GM18951 (cell line): ENCODE measurements around the gene NUDT13.

Experiments
- POLR2A ChIP-seq: IDR thresholded peaks from 4 replicates; pipeline ENCODE4 v1.6.1; 2011; ENCODE audit warnings: mild to moderate bottlenecking; ENCODE audit not compliant: insufficient read length, insufficient read depth; ENCODE audit errors: extremely low read depth
- in situ Hi-C: fragments of 300-500 bp; cut with MboI; formaldehyde crosslinking; loops from one replicate; pipeline ENCODE4 v1.12.0; 2022; ENCODE audit warnings: low sequenced_read_pairs, mixed read lengths, inconsistent platforms; ENCODE audit not compliant: unreplicated experiment

NUDT13 gene

DNA sequence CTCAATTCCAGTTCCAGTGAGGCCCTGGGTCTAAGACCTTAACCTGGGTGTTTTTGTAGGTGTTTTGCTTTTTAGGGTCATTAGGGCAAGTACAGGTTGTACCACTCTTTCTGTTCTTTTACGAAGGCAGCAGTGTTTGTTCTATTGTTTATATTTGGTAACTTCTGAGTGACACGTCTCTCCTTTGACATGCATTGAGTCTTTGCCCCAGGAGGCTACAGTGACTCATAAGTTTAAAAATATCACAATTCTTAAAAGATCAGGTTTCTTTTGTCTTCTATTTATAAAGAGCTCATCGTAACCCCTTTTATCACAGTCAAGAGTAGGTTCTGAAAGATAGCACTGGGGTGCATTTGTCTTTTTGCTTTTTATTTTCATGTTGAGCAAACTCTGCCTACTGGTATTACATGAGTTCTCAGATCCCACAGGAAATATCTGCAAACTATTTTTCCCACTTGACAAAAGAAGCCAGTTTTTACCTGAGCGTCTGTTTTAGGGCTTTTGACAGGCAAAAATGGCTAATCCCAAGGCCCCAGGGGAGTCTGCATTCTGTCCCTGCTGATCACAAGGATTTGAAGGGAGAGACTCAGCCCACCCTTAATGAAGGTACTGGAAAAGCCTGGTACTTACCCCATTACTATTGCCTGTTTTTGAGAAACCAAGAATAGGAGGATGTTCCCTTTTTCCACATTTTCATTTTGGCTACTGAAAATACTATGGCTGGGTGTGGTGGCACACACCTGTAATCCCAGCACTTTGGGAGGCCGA, 7.9 kb downstream of the NUDT13 start:
- in situ Hi-C loops: no loop called here
- TF ChIP-seq POLR2A: no peak

DNA sequence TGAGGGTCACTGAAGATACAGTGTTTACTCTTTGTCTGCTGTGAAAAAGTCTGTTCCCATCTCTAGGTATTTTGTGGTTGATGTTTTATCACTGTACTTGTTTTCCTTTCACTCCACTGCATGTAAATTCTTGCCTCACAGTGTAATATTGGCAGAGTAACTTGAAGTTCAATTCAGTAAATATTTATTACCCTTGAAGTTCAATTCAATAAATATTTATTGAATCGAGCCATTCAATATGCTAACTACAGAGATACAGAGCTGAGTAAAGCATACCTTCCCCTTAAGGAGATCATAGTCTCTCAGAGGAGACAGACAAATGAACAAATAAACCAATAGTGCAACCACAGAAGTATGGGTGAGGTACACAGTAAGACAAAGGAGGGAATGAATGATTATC, 9.2 kb downstream of the NUDT13 start:
- in situ Hi-C loops: no loop called here
- no peak for TF ChIP-seq POLR2A

DNA sequence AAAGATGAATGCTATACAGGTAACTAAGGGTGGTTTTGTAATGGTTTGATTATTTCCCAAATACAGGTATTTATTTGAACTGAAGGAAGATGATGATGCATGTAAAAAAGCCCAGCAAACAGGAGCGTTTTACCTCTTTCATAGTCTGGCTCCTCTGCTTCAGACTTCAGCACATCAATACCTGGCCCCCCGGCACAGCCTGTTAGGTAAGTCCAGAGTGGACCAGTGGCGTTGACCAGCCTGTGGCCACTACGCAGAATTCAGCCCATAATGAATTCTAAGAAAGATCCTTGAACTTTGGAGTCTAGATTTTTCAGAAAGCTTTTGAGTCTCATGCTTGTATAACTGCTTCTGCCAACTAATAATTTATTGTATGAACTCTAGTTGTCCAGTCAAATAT, 9.7 kb downstream of the NUDT13 start:
- TF ChIP-seq POLR2A: no peak
- in situ Hi-C loops: no loop called here

DNA sequence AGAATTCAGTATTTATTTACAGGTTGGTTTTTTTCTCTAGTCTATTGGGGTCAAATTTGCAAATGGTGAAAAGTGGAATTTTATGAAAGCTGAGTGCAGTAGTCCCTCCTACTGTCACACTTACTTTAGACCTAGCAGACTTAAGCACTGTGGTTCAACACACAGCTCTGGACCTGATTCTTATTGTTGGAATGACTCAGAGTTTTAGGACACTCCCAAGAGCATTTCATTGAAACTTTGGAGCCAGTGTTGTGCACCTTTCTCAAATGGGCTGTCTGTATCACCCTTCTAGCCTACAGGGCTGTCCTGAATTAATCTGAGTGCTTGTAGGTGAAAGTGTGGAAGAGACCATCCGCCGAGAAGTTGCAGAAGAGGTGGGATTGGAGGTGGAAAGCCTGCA, 16.1 kb downstream of the NUDT13 start:
- no peak for TF ChIP-seq POLR2A
- in situ Hi-C loops: no loop called here

DNA sequence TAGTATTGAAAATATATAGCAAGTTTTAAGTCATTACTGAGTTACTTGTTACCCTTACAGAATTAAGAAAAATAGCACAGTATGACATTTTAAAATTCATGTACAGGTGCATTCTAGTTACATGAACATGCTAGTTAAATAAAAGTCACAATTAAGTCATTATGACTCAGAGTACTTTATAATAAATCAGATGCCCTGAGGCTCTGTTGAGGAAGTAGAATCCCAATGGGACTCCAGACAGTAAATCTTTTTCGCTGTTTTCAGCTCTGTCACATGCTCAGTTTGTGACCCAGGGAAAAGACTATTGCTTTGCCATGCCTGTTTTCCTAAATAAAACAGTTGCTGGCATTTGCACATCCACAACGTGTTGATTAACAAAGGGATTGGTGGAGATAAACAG, 21.0 kb downstream of the NUDT13 start:
- in situ Hi-C loops: no loop called here
- TF ChIP-seq POLR2A: no peak

DNA sequence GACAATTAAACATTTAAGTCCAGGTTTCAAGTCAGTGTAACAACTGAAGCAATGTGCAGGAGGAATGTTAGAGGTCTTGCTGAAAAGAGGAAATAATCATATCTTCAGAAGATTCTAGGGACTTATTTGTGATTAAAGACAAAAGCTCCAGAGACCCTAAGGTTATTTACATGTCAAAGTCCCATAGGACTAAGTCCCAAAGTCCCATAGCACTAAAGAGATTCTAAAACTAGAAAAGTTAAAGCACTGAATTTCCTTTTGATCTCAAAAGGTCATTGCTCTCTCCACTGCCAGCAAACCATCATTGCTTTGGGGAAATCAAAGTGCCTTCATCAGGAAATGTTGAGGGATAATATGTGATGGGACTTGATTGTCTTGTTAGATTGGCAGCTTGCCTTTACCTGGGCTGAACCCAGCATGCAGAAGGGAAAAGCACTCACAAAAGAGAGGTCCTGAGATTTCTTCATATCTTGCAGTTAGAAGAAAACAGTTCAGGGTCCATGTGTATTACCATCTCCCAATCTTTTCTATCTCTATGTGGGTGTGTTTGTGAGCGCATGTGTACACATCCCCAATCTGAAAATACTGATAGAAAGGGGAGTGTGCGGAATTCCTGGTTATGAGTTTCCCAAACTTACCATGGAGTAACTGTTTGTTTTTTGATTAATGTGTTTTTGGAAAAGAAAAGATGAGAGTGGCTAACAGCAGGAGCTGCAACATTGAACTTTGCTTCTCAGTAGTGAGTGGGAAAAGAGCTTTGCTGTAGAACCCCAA, 21.8 kb downstream of the NUDT13 start:
- TF ChIP-seq POLR2A: no peak
- in situ Hi-C loops: no loop called here

DNA sequence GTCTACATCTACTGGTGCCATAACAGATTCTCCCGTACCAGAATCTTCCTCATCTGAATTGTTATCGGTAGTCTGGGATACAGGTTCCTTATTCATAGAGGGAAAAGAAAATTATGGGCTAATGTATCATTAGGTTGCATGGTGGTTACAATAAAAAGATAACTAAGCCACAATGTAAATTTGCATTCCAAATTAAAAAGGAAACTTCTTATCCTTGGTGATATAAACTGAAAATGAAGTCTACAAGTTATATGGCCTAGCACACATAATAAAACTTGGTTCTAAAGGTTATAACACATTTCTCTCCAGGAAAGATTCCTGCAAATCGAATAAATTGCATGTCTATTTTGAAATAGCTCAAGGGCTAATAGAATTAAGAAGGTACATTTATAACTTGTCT, 24.5 kb downstream of the NUDT13 start:
- in situ Hi-C loops: no loop called here

DNA sequence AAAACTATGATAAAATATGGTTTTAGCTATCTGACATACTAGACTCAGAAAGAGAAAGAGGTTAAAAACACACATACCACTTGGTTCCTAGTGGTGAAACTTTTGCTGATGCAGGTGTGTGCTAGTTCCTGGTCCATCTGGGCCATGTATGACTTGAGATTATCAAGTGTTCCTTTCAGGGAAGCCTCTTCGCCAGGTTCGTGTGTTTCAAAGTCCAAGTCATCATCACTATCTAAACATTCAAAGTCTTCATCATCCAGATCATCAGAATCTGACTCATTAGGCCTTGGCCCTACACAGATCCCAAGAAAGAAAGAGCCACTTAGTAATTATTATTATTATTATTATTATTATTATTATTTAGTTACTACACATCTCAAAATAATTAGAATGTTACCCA, 26.4 kb downstream of the NUDT13 start:
- no peak for TF ChIP-seq POLR2A
- in situ Hi-C loops: no loop called here

More for the DNA sequence above, 24.5 kb downstream of the NUDT13 start:
- no peak for TF ChIP-seq POLR2A

DNA sequence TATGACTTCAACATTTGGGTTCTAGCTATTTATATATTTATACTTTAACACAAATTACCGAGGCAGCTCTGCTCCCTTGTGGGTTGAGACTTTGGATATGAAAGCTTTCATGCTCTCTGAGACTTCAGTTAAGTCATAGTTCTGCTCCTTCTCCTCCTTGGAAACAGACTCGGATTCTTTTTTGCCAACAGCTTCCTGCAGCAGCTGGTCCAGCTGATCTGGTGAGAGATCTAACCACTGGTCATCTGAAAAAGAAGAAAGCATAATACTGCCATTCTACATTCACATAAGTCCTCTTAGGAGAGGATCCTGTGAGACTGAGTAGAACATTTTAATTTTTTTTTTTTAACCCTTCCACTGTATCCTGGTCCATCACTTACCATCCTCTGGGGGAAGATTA, 29.0 kb downstream of the NUDT13 start:
- no peak for TF ChIP-seq POLR2A
- in situ Hi-C loops: no loop called here

DNA sequence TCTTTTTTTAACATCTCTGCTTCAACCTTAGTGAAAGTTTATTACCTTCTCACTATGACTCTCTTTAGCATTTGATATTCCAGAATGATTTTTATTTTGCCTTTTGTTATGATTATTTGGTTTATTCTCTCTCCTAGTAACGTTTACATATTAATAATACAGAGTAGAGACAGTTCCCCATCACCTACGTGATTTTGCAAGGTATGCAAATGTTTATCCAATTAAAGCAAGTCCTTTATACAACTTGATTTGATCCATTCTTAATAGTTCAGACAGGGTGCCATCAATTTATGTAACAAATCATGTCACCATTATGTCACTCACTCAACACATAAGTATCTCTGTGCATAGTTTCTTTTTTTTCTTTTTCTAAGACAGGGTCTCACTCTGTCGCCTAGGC, 31.3 kb downstream of the NUDT13 start:
- in situ Hi-C loops: no loop called here
- TF ChIP-seq POLR2A: no peak

DNA sequence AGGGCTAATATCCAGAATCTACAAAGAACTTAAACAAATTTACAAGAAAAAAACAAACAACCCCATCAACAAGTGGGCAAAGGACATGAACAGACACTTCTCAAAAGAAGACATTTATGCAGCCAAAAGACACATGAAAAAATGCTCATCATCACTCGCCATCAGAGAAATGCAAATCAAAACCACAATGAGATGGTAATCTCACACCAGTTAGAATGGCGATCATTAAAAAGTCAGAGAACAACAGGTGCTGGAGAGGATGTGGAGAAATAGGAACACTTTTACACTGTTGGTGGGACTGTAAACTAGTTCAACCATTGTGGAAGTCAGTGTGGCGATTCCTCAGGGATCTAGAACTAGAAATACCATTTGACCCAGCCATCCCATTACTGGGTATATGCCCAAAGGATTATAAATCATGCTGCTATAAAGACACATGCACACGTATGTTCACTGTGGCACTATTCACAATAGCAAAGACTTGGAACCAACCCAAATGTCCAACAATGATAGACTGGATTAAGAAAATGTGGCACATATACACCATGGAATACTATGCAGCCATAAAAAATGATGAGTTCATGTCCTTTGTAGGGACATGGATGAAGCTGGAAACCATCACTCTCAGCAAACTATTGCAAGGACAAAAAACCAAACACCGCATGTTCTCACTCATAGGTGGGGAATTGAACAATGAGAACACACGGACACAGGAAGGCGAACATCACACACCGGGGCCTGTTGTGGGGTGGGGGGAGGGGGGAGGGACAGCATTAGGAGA, 40.6 kb downstream of the NUDT13 start:
- in situ Hi-C loops: loop anchor here (25.0 kb wide), 1 partner anchor 764 kb away; no protein-coding TSS in a partner anchor

DNA sequence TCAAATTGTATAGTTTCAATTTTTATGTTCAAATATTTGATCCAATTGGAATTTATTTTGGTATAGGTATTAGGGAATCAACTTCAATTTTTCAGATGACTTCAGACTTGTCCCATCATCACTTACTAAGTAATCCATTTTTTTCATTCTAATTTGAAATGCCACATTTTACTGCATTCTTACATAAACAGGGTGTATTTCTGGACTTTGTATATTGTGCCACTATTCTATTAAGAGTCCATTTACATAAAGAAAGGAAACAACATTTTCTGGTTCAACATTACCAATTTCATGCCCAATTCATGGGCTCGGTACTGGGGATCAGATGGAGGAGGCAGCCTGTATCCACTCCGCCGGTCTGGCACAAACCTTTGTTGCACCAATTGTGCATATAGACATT, 41.8 kb downstream of the NUDT13 start:
- in situ Hi-C loops: loop anchor here (25.0 kb wide), 1 partner anchor 765 kb away; no protein-coding TSS in a partner anchor
- no peak for TF ChIP-seq POLR2A

DNA sequence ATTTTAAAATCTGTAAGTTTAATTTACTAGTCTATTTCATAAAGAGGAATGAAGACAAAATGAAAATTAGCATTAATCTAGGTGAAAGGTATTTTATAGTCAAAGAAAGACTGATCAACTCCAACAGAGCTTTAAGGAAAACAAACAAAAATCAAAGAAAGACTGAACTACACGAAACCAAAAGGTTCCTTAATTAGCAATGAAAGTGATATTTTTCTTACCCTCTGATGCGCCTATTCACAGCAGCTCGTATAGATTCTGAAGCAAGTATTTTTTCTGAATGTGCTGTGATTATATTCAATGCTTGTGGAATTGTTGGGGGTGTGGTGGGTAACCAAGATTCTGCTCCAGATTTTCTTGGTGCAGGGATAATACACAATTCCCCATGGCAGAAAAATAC, 45.8 kb downstream of the NUDT13 start:
- in situ Hi-C loops: loop anchor here (25.0 kb wide), 1 partner anchor 769 kb away; no protein-coding TSS in a partner anchor
- no peak for TF ChIP-seq POLR2A
